ENCODE data around the gene KARS1. TPM values are rescaled to one million over a fixed set of nuclear protein-coding genes. Genes with fewer than 3 reads are reported as not detected.
"Not testable (repeated sequence)": the region's sequence is repeated elsewhere in the genome, so short reads cannot be mapped to it uniquely, and the experiment has no call there.

KARS1 gene
- total RNA-seq, 1 donor from 2014 or later, result 110 TPM

DNA sequence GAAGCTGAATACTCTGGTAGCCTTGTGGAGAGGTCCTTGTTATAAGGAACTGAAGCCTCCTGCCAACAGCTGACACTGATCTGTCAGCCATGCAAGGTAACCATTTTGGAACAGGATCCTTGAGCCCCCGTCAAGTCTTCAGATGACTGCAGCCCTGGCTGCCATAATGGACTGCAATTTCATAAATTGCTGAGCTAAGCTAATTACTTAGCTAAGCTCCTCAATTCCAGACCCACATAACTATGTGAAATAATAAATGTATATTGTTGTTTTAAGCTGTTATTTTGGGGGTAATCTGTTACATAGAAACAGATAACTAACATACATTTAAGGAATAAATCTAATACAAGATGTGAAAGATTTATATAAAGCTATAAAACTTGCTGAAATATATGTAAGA lies 41.0 kb downstream of the KARS1 start:
- Mint-ChIP-seq H3K27me3 (ENCODE audit: low read depth) (no peaks in the 10 kb centered on the region), H3K4me3 (no peak overlapping the region), H3K4me1 (no peaks in the 10 kb centered on the region), H3K36me3 (peaks cover 47% of the 10 kb centered on the region), H3K27ac (no peak overlapping the region), H3K9me3 (peaks cover 9% of the 10 kb centered on the region)
- no peak for DNase-seq (ENCODE audit: low spot score in 2 of 2, unreplicated experiment in 2 of 2)
- TF ChIP-seq, protein P1, sequence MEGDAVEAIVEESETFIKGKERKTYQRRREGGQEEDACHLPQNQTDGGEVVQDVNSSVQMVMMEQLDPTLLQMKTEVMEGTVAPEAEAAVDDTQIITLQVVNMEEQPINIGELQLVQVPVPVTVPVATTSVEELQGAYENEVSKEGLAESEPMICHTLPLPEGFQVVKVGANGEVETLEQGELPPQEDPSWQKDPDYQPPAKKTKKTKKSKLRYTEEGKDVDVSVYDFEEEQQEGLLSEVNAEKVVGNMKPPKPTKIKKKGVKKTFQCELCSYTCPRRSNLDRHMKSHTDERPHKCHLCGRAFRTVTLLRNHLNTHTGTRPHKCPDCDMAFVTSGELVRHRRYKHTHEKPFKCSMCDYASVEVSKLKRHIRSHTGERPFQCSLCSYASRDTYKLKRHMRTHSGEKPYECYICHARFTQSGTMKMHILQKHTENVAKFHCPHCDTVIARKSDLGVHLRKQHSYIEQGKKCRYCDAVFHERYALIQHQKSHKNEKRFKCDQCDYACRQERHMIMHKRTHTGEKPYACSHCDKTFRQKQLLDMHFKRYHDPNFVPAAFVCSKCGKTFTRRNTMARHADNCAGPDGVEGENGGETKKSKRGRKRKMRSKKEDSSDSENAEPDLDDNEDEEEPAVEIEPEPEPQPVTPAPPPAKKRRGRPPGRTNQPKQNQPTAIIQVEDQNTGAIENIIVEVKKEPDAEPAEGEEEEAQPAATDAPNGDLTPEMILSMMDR (IDR thresholded peaks at IDR 0.05; ENCODE audit: unreplicated experiment), result no peak

DNA sequence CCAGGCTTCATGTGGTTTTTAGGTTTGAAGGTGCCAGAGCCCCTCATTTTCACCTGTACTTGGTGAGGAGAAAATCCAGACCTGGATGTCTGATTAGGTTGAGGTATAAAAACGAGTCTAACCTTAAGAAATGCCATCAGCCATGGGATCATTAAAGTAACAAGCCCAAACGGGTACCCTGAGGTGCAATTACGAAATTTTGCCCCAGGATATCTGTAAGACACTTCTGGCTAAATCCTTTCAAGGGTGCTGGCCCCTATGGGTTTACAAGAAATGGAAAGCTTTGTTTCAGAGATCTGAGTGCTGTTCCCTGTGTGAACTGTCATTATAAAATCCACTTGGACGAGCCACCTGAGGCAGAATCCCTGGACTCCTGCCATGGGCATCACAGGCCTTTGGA lies 44.2 kb downstream of the KARS1 start:
- H3K4me1 Mint-ChIP-seq, result no peaks in the 10 kb centered on the region
- H3K36me3 Mint-ChIP-seq, result peaks cover 44% of the 10 kb centered on the region
- H3K27ac Mint-ChIP-seq, result no peak overlapping the region
- H3K4me3 Mint-ChIP-seq, result no peak overlapping the region
- H3K9me3 Mint-ChIP-seq, result peaks cover 9% of the 10 kb centered on the region
- no peaks in the 10 kb centered on the region for H3K27me3 Mint-ChIP-seq (ENCODE audit: low read depth)
- DNase-seq (ENCODE audit: low spot score in 2 of 2, unreplicated experiment in 2 of 2), result no peak
- TF ChIP-seq, protein P1 (IDR thresholded peaks at IDR 0.05; ENCODE audit: unreplicated experiment), result no peak

DNA sequence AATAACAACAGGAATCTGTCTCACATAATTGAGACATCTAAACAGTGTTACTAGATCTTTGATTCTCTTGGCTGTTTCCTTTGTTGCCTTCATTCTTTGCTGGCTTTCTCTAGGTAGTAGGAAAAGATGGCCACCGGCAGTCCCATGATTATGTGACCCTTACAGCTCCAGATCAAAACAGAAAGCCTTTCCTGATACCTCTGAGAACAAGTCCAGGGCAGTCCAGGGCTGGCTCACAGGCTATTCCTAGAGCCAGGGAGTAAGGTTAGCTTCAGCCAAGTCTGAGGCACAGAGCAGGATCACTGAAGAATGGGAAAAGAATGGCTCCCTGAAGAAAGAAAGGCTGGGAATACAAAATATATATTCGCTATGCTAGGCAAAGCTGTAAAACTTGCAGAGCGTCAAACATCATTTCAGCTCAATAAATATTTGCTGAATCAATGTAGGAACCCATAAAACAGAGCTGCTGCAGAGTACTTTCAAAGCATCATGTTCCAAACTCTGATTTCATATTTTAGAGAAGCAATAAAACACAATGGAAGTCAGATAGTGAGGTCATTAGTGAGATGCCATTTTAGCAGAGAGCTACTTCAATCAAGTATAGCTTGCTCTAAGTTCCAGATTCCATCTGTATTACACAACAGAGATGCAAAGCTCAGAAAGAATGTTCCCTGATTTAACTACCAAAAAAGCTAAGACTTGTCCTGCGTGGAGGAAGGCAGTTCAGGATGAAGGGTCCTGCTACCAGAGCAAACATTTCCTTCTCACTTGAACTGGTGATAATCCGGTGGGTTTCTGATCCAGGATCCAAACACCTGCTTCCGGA lies 47.8 kb downstream of the KARS1 start:
- no peaks in the 10 kb centered on the region for H3K4me1 Mint-ChIP-seq
- peaks cover 46% of the 10 kb centered on the region for H3K36me3 Mint-ChIP-seq
- DNase-seq (ENCODE audit: low spot score in 2 of 2, unreplicated experiment in 2 of 2), result no peak
- H3K27ac Mint-ChIP-seq, result peak overlapping the region; percentile 50
- peaks cover 19% of the 10 kb centered on the region for H3K9me3 Mint-ChIP-seq
- H3K4me3 Mint-ChIP-seq, result no peak overlapping the region
- no peaks in the 10 kb centered on the region for H3K27me3 Mint-ChIP-seq (ENCODE audit: low read depth)
- TF ChIP-seq, protein P1 (IDR thresholded peaks at IDR 0.05; ENCODE audit: unreplicated experiment), result no peak

DNA sequence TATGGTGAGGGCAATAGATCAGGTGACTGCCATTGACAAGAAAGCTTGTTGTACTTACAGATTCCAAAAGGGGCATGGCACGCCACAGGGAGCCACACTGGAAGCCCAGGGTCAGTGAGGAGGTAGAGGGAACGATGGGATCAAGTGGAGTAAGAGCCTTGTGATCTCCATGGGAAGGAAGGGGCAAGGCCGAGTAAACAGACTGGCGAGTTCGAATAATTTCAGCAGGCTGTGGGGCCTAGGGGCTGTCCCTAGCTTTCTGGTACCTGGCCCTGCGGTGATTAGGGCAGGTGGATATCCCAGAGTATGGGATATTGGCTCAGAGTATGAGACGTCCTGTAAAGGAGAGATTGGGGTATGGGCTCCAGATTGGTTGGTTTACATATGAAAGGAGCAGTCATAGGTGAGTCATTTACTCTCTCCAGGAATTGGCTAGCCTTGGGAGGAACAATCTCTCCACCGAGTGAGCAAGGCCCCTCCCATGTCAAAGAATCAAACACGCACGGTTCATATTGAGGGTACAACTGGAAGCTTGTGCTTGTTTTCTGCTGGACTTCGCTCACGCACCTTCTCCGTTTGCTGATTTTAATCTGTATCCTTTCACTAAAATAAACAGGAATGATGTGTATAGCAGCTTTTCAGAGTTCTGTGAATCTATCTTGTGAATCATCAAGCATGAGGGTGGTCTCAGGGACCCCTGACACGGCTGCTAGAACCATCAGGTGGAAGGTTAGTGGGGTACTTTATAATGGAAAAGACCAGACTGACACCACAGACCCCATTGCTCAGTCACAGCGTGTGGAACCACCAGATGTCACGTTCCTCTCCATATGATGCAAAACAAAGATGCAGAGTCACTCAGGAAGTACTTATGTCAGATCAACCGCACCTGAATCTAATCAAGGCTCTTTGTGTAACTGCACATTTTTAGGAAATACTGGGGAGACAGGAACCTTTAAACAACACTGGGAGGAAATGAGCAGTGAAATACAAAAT lies 53.3 kb downstream of the KARS1 start:
- DNase-seq (ENCODE audit: low spot score in 2 of 2, unreplicated experiment in 2 of 2), result no peak
- no peaks in the 10 kb centered on the region for H3K27me3 Mint-ChIP-seq (ENCODE audit: low read depth)
- no peak overlapping the region for H3K4me3 Mint-ChIP-seq

DNA sequence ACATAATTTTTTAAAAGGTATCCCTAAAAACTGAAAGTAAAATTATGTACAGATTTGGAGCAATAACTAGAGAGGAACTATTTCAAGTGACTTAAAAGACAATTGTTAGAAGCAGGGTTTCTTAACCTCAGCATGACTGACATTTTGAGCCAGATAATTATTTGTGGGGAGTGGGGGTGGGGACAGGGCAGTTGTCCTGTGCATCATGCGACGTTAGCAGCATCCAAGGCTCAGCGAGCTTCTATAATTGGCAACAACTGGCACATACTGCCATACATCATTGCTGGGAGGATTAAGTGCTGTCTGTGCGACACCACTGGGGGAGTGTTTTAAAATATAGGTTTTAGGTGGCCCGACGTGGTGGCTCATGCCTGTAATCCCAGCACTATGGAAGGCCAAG lies 54.2 kb downstream of the KARS1 start:
- no peak overlapping the region for H3K4me3 Mint-ChIP-seq
- H3K27me3 Mint-ChIP-seq (ENCODE audit: low read depth), result no peaks in the 10 kb centered on the region
- no peak for DNase-seq (ENCODE audit: low spot score in 2 of 2, unreplicated experiment in 2 of 2)
- H3K9me3 Mint-ChIP-seq, result peaks cover 10% of the 10 kb centered on the region
- peaks cover 17% of the 10 kb centered on the region for H3K36me3 Mint-ChIP-seq
- H3K4me1 Mint-ChIP-seq, result peaks cover 16% of the 10 kb centered on the region
- TF ChIP-seq, protein P1 (IDR thresholded peaks at IDR 0.05; ENCODE audit: unreplicated experiment), result no peak
- no peak overlapping the region for H3K27ac Mint-ChIP-seq

More for the DNA sequence above, 53.3 kb downstream of the KARS1 start:
- peak overlapping the region; percentile 9 for H3K27ac Mint-ChIP-seq
- H3K4me1 Mint-ChIP-seq, result peaks cover 16% of the 10 kb centered on the region
- peaks cover 10% of the 10 kb centered on the region for H3K9me3 Mint-ChIP-seq
- H3K36me3 Mint-ChIP-seq, result peaks cover 17% of the 10 kb centered on the region
- TF ChIP-seq, protein P1 (IDR thresholded peaks at IDR 0.05; ENCODE audit: unreplicated experiment), result no peak

DNA sequence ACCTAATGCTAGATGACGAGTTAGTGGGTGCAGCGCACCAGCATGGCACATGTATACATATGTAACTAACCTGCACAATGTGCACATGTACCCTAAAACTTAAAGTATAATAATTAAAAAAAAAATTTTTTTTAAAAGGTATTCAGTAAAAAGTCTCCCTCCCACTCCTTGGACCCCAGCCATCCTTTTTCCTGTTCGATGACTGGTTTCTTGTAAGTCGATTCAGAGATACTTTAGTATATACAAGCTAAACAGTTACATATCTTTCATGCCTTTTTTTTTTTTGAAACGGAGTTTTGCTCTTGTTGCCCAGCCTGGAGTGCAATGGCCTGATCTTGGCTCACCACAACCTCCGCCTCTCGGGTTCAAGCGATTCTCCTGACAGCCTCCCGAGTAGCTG lies 55.5 kb downstream of the KARS1 start:
- not testable (repeated sequence) for H3K4me3 Mint-ChIP-seq; DNase-seq (ENCODE audit: low spot score in 2 of 2, unreplicated experiment in 2 of 2); H3K36me3 Mint-ChIP-seq; H3K27me3 Mint-ChIP-seq (ENCODE audit: low read depth); H3K9me3 Mint-ChIP-seq
- H3K4me1 Mint-ChIP-seq, result peaks cover 16% of the 10 kb centered on the region
- H3K27ac Mint-ChIP-seq, result peak overlapping the region; percentile 50

Measured in mesothelial cell of epicardium (in vitro differentiated cells).